ENCODE measurements around the gene DPYD.

The DPYD gene

GRCh38 chr1:97781762-97782337 lies 139.0 kb downstream of the DPYD start:
- no peak for DNase-seq

- DNase-seq, result no peak
Observed at GRCh38 chr1:97780884-97781283, 139.9 kb downstream of the DPYD start.

- DNase-seq, result no peak
Observed at GRCh38 chr1:97778718-97779117, 142.1 kb downstream of the DPYD start.

- no peak for DNase-seq
Observed at GRCh38 chr1:97770376-97770775, 150.5 kb downstream of the DPYD start.

- no peak for DNase-seq
Observed at GRCh38 chr1:97767381-97767780, 153.5 kb downstream of the DPYD start.

GRCh38 chr1:97764991-97765390 lies 155.8 kb downstream of the DPYD start:
- no peak for DNase-seq

GRCh38 chr1:97761637-97762036 lies 159.2 kb downstream of the DPYD start:
- no peak for DNase-seq

- DNase-seq, result no peak
Observed at GRCh38 chr1:97759078-97759477, 161.8 kb downstream of the DPYD start.

GRCh38 chr1:97758541-97759057 lies 162.2 kb downstream of the DPYD start:
- no peak for DNase-seq

GRCh38 chr1:97745912-97746311 lies 174.9 kb downstream of the DPYD start:
- DNase-seq, result no peak

- no peak for DNase-seq
Observed at GRCh38 chr1:97744977-97745376, 175.9 kb downstream of the DPYD start.

- no peak for DNase-seq
Observed at GRCh38 chr1:97743129-97743528, 177.7 kb downstream of the DPYD start.

- DNase-seq, result no peak
Observed at GRCh38 chr1:97740891-97741290, 179.9 kb downstream of the DPYD start.

- DNase-seq, result no peak
Observed at GRCh38 chr1:97739596-97740103, 181.2 kb downstream of the DPYD start.

GRCh38 chr1:97738270-97738669 lies 182.6 kb downstream of the DPYD start:
- DNase-seq, result no peak

GRCh38 chr1:97730271-97730670 lies 190.6 kb downstream of the DPYD start:
- no peak for DNase-seq

- no peak for DNase-seq
Observed at GRCh38 chr1:97728436-97728835, 192.4 kb downstream of the DPYD start.

GRCh38 chr1:97727029-97727428 lies 193.8 kb downstream of the DPYD start:
- DNase-seq, result no peak

- no peak for DNase-seq
Observed at GRCh38 chr1:97726386-97726785, 194.4 kb downstream of the DPYD start.

- DNase-seq, result no peak
Observed at GRCh38 chr1:97721221-97721620, 199.6 kb downstream of the DPYD start.

GRCh38 chr1:97712980-97713379 lies 207.9 kb downstream of the DPYD start:
- DNase-seq, result no peak

GRCh38 chr1:97711858-97712257 lies 209.0 kb downstream of the DPYD start:
- no peak for DNase-seq

GRCh38 chr1:97693601-97694000 lies 227.2 kb downstream of the DPYD start:
- no peak for DNase-seq

GRCh38 chr1:97691325-97691724 lies 229.5 kb downstream of the DPYD start:
- DNase-seq, result no peak

- no peak for DNase-seq
Observed at GRCh38 chr1:97685360-97685759, 235.5 kb downstream of the DPYD start.

Measured in hippocampal formation (tissue), 2 donors.